Suprapubic skin (tissue), 4 donors: ENCODE measurements around the gene RAP2B. TPM values are rescaled to one million over a fixed set of nuclear protein-coding genes. Genes with fewer than 3 reads are reported as not detected.
A peak's percentile ranks its signal among the peaks of the same experiment; 100 is the strongest.

ENCODE experiments used
- DNase-seq, 2 donors: peaks; one replicate each; pipeline ENCODE4 v3.0.0-alpha.2; 2019; ENCODE audit warnings: low spot score in 2 of 2
- H3K27ac ChIP-seq: fragments of 200-600 bp; sonication (generic); one replicate; pipeline ENCODE4 v1.5.1; 2019
- H3K27me3 ChIP-seq: fragments of 200-600 bp; sonication (generic); one replicate; pipeline ENCODE4 v1.5.1; 2019
- H3K36me3 ChIP-seq: fragments of 200-600 bp; sonication (generic); one replicate; pipeline ENCODE4 v1.5.1; 2019
- H3K4me1 ChIP-seq: fragments of 200-600 bp; sonication (generic); one replicate; pipeline ENCODE4 v1.5.1; 2019
- H3K4me3 ChIP-seq: fragments of 200-600 bp; sonication (generic); one replicate; pipeline ENCODE4 v1.5.1; 2019; ENCODE audit warnings: mild to moderate bottlenecking
- H3K9me3 ChIP-seq: fragments of 200-600 bp; sonication (generic); one replicate; pipeline ENCODE4 v1.5.1; 2019
- EP300 ChIP-seq: sonication (generic); formaldehyde crosslinking; IDR thresholded peaks from one replicate; pipeline ENCODE4 v1.6.1; 2017; ENCODE audit warnings: antibody characterized with exemption
- POLR2A ChIP-seq, 2 donors: fragments of 450-650 bp; IDR thresholded peaks; one replicate each; pipeline ENCODE4 v1.6.1; 2017; ENCODE audit warnings: antibody characterized with exemption in 2 of 2, mild to moderate bottlenecking in 2 of 2, moderate library complexity in 2 of 2
- POLR2AphosphoS5 ChIP-seq, 3 donors: sonication (generic); formaldehyde crosslinking; IDR thresholded peaks; one replicate each; pipeline ENCODE4 v1.6.1; 2017; ENCODE audit warnings: antibody characterized with exemption in 3 of 3
- WGBS: methylation state at CpG from one replicate; pipeline ENCODE4 v1.1.5; 2018; 5-methylcytosine and 5-hydroxymethylcytosine counted together
- total RNA-seq, 4 donors: library from RNA; depleted of rRNA; stranded (reverse); fragments of >200 nt; gene quantifications; one replicate each; pipeline ENCODE4 v1.1.0, GENCODE V29; 2016
- TF ChIP-seq, protein P1 (sequence below), 2 donors: fragments of 200-600 bp in 1 of 2; fragments of 450-650 bp in 1 of 2; sonication (generic) in 1 of 2; IDR thresholded peaks; one replicate each; pipeline ENCODE4 v1.5.1; 2016 to 2019; ENCODE audit warnings: antibody characterized with exemption in 2 of 2, mild to moderate bottlenecking in 1 of 2, moderate library complexity in 1 of 2

Gene RAP2B
- total RNA-seq, 4 donors from 2014 or later, result 13.8 to 27.4 (median 21.0) TPM

DNA sequence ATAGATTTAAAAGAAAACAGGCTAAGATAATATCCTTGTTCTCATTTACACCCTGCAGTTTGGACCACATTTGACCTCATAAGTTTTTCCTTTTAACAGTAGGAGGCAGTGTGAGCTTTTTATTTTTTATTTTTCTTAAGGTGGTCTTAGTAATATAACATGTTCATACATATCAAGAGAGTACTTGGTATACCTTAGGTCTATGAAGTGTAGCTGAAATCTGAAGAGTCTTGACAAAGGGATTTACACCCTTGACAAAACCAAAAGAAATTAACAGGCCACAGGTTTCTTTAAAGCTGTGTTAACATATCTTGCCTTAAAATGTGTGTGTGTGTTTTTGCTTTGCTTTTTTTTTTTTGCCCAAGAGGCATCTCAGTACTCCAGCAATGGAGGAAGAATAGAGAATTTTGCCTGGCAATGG, 3.2 kb downstream of the RAP2B start:
- H3K9me3 ChIP-seq, result no peaks in the 10 kb centered on the region
- peaks cover 52% of the 10 kb centered on the region for H3K4me1 ChIP-seq
- H3K36me3 ChIP-seq, result no peaks in the 10 kb centered on the region
- H3K27me3 ChIP-seq, result no peaks in the 10 kb centered on the region
- TF ChIP-seq, protein P1, sequence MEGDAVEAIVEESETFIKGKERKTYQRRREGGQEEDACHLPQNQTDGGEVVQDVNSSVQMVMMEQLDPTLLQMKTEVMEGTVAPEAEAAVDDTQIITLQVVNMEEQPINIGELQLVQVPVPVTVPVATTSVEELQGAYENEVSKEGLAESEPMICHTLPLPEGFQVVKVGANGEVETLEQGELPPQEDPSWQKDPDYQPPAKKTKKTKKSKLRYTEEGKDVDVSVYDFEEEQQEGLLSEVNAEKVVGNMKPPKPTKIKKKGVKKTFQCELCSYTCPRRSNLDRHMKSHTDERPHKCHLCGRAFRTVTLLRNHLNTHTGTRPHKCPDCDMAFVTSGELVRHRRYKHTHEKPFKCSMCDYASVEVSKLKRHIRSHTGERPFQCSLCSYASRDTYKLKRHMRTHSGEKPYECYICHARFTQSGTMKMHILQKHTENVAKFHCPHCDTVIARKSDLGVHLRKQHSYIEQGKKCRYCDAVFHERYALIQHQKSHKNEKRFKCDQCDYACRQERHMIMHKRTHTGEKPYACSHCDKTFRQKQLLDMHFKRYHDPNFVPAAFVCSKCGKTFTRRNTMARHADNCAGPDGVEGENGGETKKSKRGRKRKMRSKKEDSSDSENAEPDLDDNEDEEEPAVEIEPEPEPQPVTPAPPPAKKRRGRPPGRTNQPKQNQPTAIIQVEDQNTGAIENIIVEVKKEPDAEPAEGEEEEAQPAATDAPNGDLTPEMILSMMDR (IDR thresholded peaks at IDR 0.05), result no peak
- TF ChIP-seq POLR2A (IDR thresholded peaks at IDR 0.05) (no peak), EP300 (no peak), POLR2AphosphoS5 (IDR thresholded peaks at IDR 0.05) (no peak)
- H3K27ac ChIP-seq, result no peak overlapping the region
- H3K4me3 ChIP-seq, result peak overlapping the region; percentile 83
- DNase-seq, result no peak

- no peak for DNase-seq
- H3K9me3 ChIP-seq, result no peaks in the 10 kb centered on the region
- TF ChIP-seq POLR2AphosphoS5 (IDR thresholded peaks at IDR 0.05) (no peak), POLR2A (IDR thresholded peaks at IDR 0.05) (no peak), EP300 (no peak)
- TF ChIP-seq, protein P1 (IDR thresholded peaks at IDR 0.05), result no peak
- no peaks in the 10 kb centered on the region for H3K27me3 ChIP-seq
- H3K36me3 ChIP-seq, result no peaks in the 10 kb centered on the region
- peaks cover 51% of the 10 kb centered on the region for H3K4me1 ChIP-seq
- H3K27ac ChIP-seq, result no peak overlapping the region
- WGBS, result 38% methylated on average over 3 of the region's 3 CpGs
- peak overlapping the region; percentile 83 for H3K4me3 ChIP-seq
These were observed 4.2 kb downstream of the RAP2B start for GRCh38 chr3:153166206-153166605.

DNA sequence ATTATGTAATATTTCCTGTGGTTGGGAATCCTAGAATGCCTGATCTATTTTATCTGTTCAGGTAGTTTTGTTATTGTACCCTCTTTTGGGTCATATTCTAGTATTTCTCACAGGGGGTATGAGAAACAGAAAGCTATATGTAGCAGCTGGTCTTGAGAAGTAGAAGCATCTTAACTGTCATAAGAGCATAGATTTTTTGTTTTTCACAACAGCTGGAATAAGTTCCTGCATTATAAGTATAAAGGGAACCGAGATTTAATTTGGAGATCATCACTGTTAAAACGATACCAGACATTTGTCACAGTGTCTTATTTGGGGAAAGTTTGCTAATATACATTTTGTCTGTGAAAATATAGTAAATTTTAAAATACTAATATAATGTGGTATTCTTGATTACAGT, 4.8 kb downstream of the RAP2B start:
- 50% methylated on average over 2 of the region's 2 CpGs for WGBS
- DNase-seq, result no peak
- H3K27ac ChIP-seq, result no peak overlapping the region
- no peaks in the 10 kb centered on the region for H3K27me3 ChIP-seq
- H3K36me3 ChIP-seq, result no peaks in the 10 kb centered on the region
- no peaks in the 10 kb centered on the region for H3K9me3 ChIP-seq
- TF ChIP-seq, protein P1 (IDR thresholded peaks at IDR 0.05), result no peak
- no peak for TF ChIP-seq POLR2A (IDR thresholded peaks at IDR 0.05)
- TF ChIP-seq POLR2AphosphoS5 (IDR thresholded peaks at IDR 0.05), result no peak
- TF ChIP-seq EP300, result no peak
- peaks cover 51% of the 10 kb centered on the region for H3K4me1 ChIP-seq
- H3K4me3 ChIP-seq, result peak overlapping the region; percentile 83

- Histone ChIP-seq H3K9me3 (no peaks in the 10 kb centered on the region), H3K4me1 (peaks cover 38% of the 10 kb centered on the region), H3K36me3 (no peaks in the 10 kb centered on the region), H3K4me3 (no peak overlapping the region), H3K27me3 (no peaks in the 10 kb centered on the region), H3K27ac (no peak overlapping the region)
- TF ChIP-seq, protein P1 (IDR thresholded peaks at IDR 0.05), result no peak
- TF ChIP-seq POLR2A (IDR thresholded peaks at IDR 0.05) (no peak), EP300 (no peak), POLR2AphosphoS5 (IDR thresholded peaks at IDR 0.05) (no peak)
- 97% methylated on average over 2 of the region's 2 CpGs for WGBS
- no peak for DNase-seq
These were observed 7.9 kb downstream of the RAP2B start for GRCh38 chr3:153169793-153170383.

DNA sequence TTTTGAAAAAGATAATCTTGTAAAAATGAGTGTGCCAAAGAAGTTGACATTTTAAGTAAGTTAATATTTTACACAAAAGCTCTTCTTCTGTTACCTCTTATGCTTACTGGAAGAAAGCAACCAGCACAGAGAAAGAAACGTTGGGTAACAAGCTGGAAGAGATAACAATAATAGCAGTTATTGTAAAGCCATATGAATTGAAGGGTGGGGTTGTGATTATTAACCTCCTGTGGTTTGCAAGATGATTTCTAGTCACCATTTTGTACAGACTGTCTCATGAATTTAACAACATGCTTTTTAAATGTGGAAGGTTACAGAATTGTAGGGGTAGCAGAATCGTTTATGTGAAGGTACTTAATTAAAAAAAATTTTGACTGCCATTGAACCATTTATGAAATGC, 9.2 kb downstream of the RAP2B start:
- H3K4me3 ChIP-seq, result no peak overlapping the region
- peaks cover 24% of the 10 kb centered on the region for H3K4me1 ChIP-seq
- H3K36me3 ChIP-seq, result no peaks in the 10 kb centered on the region
- H3K9me3 ChIP-seq, result no peaks in the 10 kb centered on the region
- DNase-seq, result no peak
- 49% methylated on average over 2 of the region's 2 CpGs for WGBS
- no peak overlapping the region for H3K27ac ChIP-seq
- no peaks in the 10 kb centered on the region for H3K27me3 ChIP-seq
- TF ChIP-seq POLR2A (IDR thresholded peaks at IDR 0.05) (no peak), EP300 (no peak), POLR2AphosphoS5 (IDR thresholded peaks at IDR 0.05) (no peak)
- TF ChIP-seq, protein P1 (IDR thresholded peaks at IDR 0.05), result no peak
